Endothelial cell of umbilical vein (primary cell): ENCODE results near the gene ACTMAP. TPM values are rescaled to one million over a fixed set of nuclear protein-coding genes. Genes with fewer than 3 reads are reported as not detected.

Source experiments
- Bru-seq: library from RNA; stranded (reverse); fragments of 400-500 nt; gene quantifications from one replicate; lab custom pipeline; 2021; lab: Mats Ljungman, UMichigan
- BruChase-seq, 2 experiments: library from RNA; stranded (reverse); fragments of 400-500 nt; gene quantifications; one replicate each; lab custom pipeline; 2021; lab: Mats Ljungman, UMichigan
- BruUV-seq: library from RNA; stranded (reverse); fragments of 400-500 nt; replicated peaks from 2 replicates; lab custom pipeline; 2021; lab: Mats Ljungman, UMichigan
- CTCF ChIA-PET: fragments of 300-600, 350-600 bp; sonication (Branson Sonifier 250); formaldehyde crosslinking; loops from one replicate; lab custom pipeline; 2021; ENCODE audit warnings: antibody characterized with exemption, inconsistent platforms; lab: Charles Lee
- POLR2A ChIA-PET: fragments of 300-600, 350-600 bp; sonication (Branson Sonifier 250); formaldehyde crosslinking; loops from one replicate; lab custom pipeline; 2021; ENCODE audit warnings: antibody characterized with exemption, inconsistent platforms; lab: Charles Lee
- DNase-seq: peaks from one replicate; pipeline ENCODE4 v3.0.0-alpha.2; 2011; ENCODE audit warnings: low read depth, low spot score
- FAIRE-seq: peaks from 2 replicates; lab custom pipeline; 2011; peaks lifted over from hg19 to GRCh38; lab: Jason Lieb, UNC
- H2AFZ ChIP-seq: 2 replicates; pipeline ENCODE4 v1.6.0; 2012; ENCODE audit warnings: low read depth, low read length, control low read depth, inconsistent platforms
- H3K27ac ChIP-seq: 2 replicates; pipeline ENCODE4 v1.5.1; 2011; ENCODE audit warnings: low read depth, mild to moderate bottlenecking, control low read depth, low read length, moderate library complexity; ENCODE audit not compliant: insufficient read depth
- H3K27me3 ChIP-seq, 2 experiments: 2 replicates each; pipeline versions ENCODE4 v1.6.0 to v1.6.1; 2011; ENCODE audit warnings: low read length in 2 of 2, mixed read lengths in 1 of 2; ENCODE audit not compliant: control insufficient read depth in 2 of 2, insufficient read depth in 2 of 2
- H3K36me3 ChIP-seq, 2 experiments: 2 replicates in 1 of 2; 3 replicates in 1 of 2; pipeline ENCODE4 v1.5.1; 2011; ENCODE audit warnings: low read length in 2 of 2, mild to moderate bottlenecking in 1 of 2, moderate library complexity in 1 of 2; ENCODE audit not compliant: control insufficient read depth in 2 of 2, insufficient read depth in 2 of 2; ENCODE audit errors: extremely low read depth in 1 of 2
- H3K4me1 ChIP-seq: 3 replicates; pipeline ENCODE4 v1.5.1; 2011; ENCODE audit warnings: mild to moderate bottlenecking, low read length; ENCODE audit not compliant: control insufficient read depth, insufficient read depth; ENCODE audit errors: extremely low read depth
- H3K4me2 ChIP-seq: 2 replicates; pipeline ENCODE4 v1.6.1; 2011; ENCODE audit warnings: low read length, control low read depth, mixed read lengths; ENCODE audit not compliant: insufficient read depth
- H3K4me3 ChIP-seq, 3 experiments: fragments of 200-600 bp in 1 of 3; sonication (generic), shearing (Covaris generic) in 1 of 3; replicated peaks in 1 of 3; 2 replicates each; pipeline ENCODE4 v1.5.1; 2011 to 2016; ENCODE audit warnings: control low read depth in 3 of 3, low read length in 3 of 3, mild to moderate bottlenecking in 2 of 3, inconsistent platforms in 1 of 3, low read depth in 1 of 3, moderate library complexity in 1 of 3; ENCODE audit not compliant: insufficient read depth in 1 of 3
- H3K79me2 ChIP-seq: 2 replicates; pipeline ENCODE4 v1.6.0; 2012; ENCODE audit warnings: low read length, inconsistent platforms; ENCODE audit not compliant: control insufficient read depth, insufficient read depth
- H3K9ac ChIP-seq: replicated peaks from 2 replicates; pipeline ENCODE3; 2011; ENCODE audit warnings: low read length, control low read depth; ENCODE audit not compliant: insufficient read depth; ENCODE audit errors: extremely low read depth
- H3K9me1 ChIP-seq: replicated peaks from 3 replicates; pipeline ENCODE4 v1.6.0; 2011; ENCODE audit warnings: mild to moderate bottlenecking, low read length; ENCODE audit not compliant: control insufficient read depth, insufficient read depth; ENCODE audit errors: extremely low read depth
- H3K9me3 ChIP-seq: replicated peaks from 2 replicates; pipeline ENCODE4 v1.5.1; 2012; ENCODE audit warnings: low read length, inconsistent platforms; ENCODE audit not compliant: control insufficient read depth, insufficient read depth
- H4K20me1 ChIP-seq: replicated peaks from 2 replicates; pipeline ENCODE3; 2011; ENCODE audit warnings: mild to moderate bottlenecking, low read length; ENCODE audit not compliant: control insufficient read depth, insufficient read depth; ENCODE audit errors: extremely low read depth
- EZH2 ChIP-seq: IDR thresholded peaks from 2 replicates; pipeline ENCODE4 v1.6.1; 2012; ENCODE audit warnings: borderline replicate concordance, low read depth, mild to moderate bottlenecking, moderate library complexity, low read length, inconsistent platforms; ENCODE audit not compliant: severe bottlenecking
- FOS ChIP-seq: IDR thresholded peaks from 2 replicates; pipeline ENCODE4 v1.6.1; 2011; ENCODE audit warnings: mild to moderate bottlenecking, low read length, moderate library complexity, borderline replicate concordance; ENCODE audit not compliant: insufficient read depth
- GATA2 ChIP-seq: IDR thresholded peaks from 2 replicates; pipeline ENCODE4 v1.7.0; 2011; ENCODE audit warnings: low read depth, mild to moderate bottlenecking, moderate library complexity, mixed read lengths, low read length; ENCODE audit not compliant: insufficient read length, insufficient read depth
- JUN ChIP-seq: IDR thresholded peaks from 2 replicates; pipeline ENCODE4 v1.6.1; 2011; ENCODE audit warnings: borderline replicate concordance, low read depth; ENCODE audit not compliant: insufficient read length, insufficient read depth
- MAX ChIP-seq: IDR thresholded peaks from 2 replicates; pipeline ENCODE4 v1.6.1; 2011; ENCODE audit not compliant: insufficient read depth, insufficient read length
- MYC ChIP-seq: IDR thresholded peaks from one replicate; pipeline ENCODE4 v1.6.1; 2011; ENCODE audit warnings: mild to moderate bottlenecking, low read depth, low read length
- POLR2A ChIP-seq: IDR thresholded peaks from 2 replicates; pipeline ENCODE4 v1.6.1; 2012; ENCODE audit warnings: low read depth, mild to moderate bottlenecking, control low read depth, low read length
- POLR2AphosphoS5 ChIP-seq: IDR thresholded peaks from 2 replicates; pipeline ENCODE4 v1.6.1; 2012; ENCODE audit warnings: low read depth, mild to moderate bottlenecking, control low read depth, low read length, moderate library complexity; ENCODE audit not compliant: insufficient read depth
- dilution Hi-C: fragments of 300-500 bp; cut with MboI; formaldehyde crosslinking; loops from one replicate; pipeline ENCODE4 v1.15.0; 2019; ENCODE audit warnings: low sequenced_read_pairs; ENCODE audit not compliant: extremely low pct_ligation_motif_present
- intact Hi-C: fragments of 100-400 bp; cut with micrococcal nuclease; formaldehyde crosslinking; loops from one replicate; pipeline ENCODE4 v1.10.0; 2022
- long read RNA-seq: library from polyadenylated mRNA; stranded (forward); transcript quantifications from one replicate; pipeline ENCODE4 v2.0.0, GENCODE V29; 2021
- polyA minus RNA-seq, 3 experiments: library from RNA; depleted of rRNA, polyadenylated mRNA; stranded (reverse); fragments of >200 nt; gene quantifications; 1 replicate in 1 of 3; 2 replicates in 2 of 3; pipeline ENCODE4 v1.2.3, GENCODE V29; 2011
- polyA plus RNA-seq, 4 experiments: library from polyadenylated mRNA; depleted of rRNA in 3 of 4; stranded (reverse) in 3 of 4; unstranded in 1 of 4; fragments of >200 nt; gene quantifications; 2 replicates each; pipeline versions ENCODE4 v1.2.1 to v1.2.3, GENCODE V29; 2011 to 2012; ENCODE audit warnings: missing spikeins in 1 of 4
- total RNA-seq: library from RNA; stranded (reverse); gene quantifications from 2 replicates; pipeline ENCODE4 v1.2.3, GENCODE V29; 2021
- TF ChIP-seq, protein P1 (sequence below), 2 donors: IDR thresholded peaks; 1 replicate in 1 of 2; 2 replicates in 1 of 2; pipeline ENCODE4 v1.5.1; 2011; ENCODE audit warnings: low read length in 2 of 2, mild to moderate bottlenecking in 2 of 2, moderate library complexity in 2 of 2, control low read depth in 1 of 2, inconsistent platforms in 1 of 2, low read depth in 1 of 2; ENCODE audit not compliant: insufficient read depth in 1 of 2; ENCODE audit errors: extremely low read depth in 1 of 2

Gene ACTMAP, protein sequence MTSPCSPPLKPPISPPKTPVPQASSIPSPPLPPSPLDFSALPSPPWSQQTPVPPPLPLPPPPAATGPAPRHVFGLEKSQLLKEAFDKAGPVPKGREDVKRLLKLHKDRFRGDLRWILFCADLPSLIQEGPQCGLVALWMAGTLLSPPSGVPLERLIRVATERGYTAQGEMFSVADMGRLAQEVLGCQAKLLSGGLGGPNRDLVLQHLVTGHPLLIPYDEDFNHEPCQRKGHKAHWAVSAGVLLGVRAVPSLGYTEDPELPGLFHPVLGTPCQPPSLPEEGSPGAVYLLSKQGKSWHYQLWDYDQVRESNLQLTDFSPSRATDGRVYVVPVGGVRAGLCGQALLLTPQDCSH
- total RNA-seq, result 7.7 and 9.1 TPM in 2 replicates
- 5.2 and 5.3 TPM in 2 replicates for polyA plus RNA-seq
- polyA plus RNA-seq (2011; cell fraction: cytosol; rRNA removed), result 3.5 and 3.9 TPM in 2 replicates
- 5.9 and 7.6 TPM in 2 replicates for polyA plus RNA-seq (2011; cell fraction: nucleus; rRNA removed)
- 3.6 and 4.4 TPM in 2 replicates for polyA plus RNA-seq (2012)
- polyA minus RNA-seq, result 1.4 and 4.1 TPM in 2 replicates
- polyA minus RNA-seq (2011; cell fraction: cytosol; rRNA and poly(A)+ RNA removed), result 7.4 TPM
- 1.7 and 1.8 TPM in 2 replicates for polyA minus RNA-seq (2011; cell fraction: nucleus; rRNA and poly(A)+ RNA removed)
- percentile 43 among the genes with signal in this experiment for Bru-seq, nascent RNA
- BruChase-seq, experiment 1, labeled RNA remaining after a 6-hour chase, result percentile 56 among the genes with signal in this experiment
- BruChase-seq, experiment 2, labeled RNA remaining after a 2-hour chase, result percentile 44 among the genes with signal in this experiment
- long read RNA-seq, partial matches to known transcripts, result 1 of 11 reads
- long read RNA-seq, other reads (novel, unspliced or antisense), result 4 of 11 reads

DNA sequence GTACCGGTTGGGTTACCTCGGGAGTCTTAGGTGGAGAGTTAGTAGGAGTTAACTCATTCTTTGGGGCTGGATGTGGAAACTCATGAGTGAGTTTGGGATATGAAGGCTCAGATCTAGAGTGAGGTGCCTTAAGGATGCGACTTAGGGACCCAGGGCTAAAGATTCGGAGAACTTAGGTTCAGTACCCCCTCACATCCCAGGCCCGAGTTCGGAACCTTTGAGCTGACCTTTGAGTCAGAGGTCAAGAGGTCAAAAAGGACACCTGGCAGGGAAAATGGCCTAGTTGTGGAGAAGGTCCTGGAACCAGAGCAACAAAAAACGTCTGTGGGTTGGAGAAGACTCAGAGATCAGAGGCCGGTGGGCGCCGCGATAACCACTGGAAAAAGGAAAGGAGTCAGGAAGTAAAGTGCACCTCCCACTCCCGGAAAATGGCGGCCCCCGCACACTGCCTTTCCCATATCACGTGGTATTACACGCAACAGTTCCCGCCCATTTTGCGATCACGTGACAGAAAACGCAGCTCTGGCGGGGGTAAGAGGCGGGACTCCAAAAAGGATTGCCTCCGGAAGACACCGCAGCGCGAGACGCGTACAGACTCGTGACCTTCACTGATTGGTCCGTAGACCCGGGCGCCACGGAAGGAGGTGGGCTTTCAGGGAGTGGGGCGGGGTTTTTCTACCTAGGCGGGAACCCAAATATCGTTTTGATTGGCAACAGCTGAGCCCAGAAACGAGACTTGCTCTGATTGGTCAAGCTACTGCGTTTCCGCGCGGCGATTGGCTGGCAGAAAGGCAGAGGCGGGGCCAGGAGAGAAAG, at the start of gene ACTMAP:
TSS of gene ACTMAP (minus strand) at position 420 of the 816 bp plus-strand sequence. CDS start 674 bp downstream, outside the sequence.
- POLR2A ChIA-PET, result interaction anchor here (0.9 to 2.4 kb wide), 6 partner anchors 28 to 104 kb away, joined by 3 to 17 read pairs (median 5); partner anchors contain the start of genes COQ8B, EGLN2, ITPKC and RAB4B
- Histone ChIP-seq H2AFZ (peak within 1 kb of the TSS; percentile 67), H3K4me1 (peaks cover 28% of the 10 kb centered on the region), H3K36me3 (no peaks in the 10 kb centered on the region), H4K20me1 (no peaks in the 10 kb centered on the region), H3K79me2 (peaks cover 40% of the 10 kb centered on the region), H3K9ac (peak within 1 kb of the TSS; percentile 98), H3K9me3 (no peaks in the 10 kb centered on the region), H3K4me3 (peak within 1 kb of the TSS; percentile 56 to 86 (median 73)), H3K27me3 (no peaks in the 10 kb centered on the region), H3K9me1 (no peaks in the 10 kb centered on the region), H3K4me2 (peak within 1 kb of the TSS; percentile 85), H3K27ac (peak within 1 kb of the TSS; percentile 94)
- CTCF ChIA-PET, result interaction anchor here (0.7 to 2.0 kb wide), 10 partner anchors 27 to 87 kb away, joined by 3 to 22 read pairs (median 6); partner anchors contain the start of genes COQ8B, EGLN2, ITPKC and RAB4B
- peak; percentile 98 for FAIRE-seq
- dilution Hi-C loops, result no loop called here
- intact Hi-C loops, result loop anchor here (1.0 kb wide), 5 partner anchors 33 to 87 kb away; partner anchors contain the start of genes ITPKC and NUMBL
- peak; percentile 100 for DNase-seq
- TF ChIP-seq EZH2 (no peak), JUN (no peak), POLR2A (peak; percentile 76), MAX (peak; percentile 98), MYC (peak; percentile 41), FOS (no peak), GATA2 (no peak), POLR2AphosphoS5 (peak; percentile 78)
- TF ChIP-seq, protein P1, sequence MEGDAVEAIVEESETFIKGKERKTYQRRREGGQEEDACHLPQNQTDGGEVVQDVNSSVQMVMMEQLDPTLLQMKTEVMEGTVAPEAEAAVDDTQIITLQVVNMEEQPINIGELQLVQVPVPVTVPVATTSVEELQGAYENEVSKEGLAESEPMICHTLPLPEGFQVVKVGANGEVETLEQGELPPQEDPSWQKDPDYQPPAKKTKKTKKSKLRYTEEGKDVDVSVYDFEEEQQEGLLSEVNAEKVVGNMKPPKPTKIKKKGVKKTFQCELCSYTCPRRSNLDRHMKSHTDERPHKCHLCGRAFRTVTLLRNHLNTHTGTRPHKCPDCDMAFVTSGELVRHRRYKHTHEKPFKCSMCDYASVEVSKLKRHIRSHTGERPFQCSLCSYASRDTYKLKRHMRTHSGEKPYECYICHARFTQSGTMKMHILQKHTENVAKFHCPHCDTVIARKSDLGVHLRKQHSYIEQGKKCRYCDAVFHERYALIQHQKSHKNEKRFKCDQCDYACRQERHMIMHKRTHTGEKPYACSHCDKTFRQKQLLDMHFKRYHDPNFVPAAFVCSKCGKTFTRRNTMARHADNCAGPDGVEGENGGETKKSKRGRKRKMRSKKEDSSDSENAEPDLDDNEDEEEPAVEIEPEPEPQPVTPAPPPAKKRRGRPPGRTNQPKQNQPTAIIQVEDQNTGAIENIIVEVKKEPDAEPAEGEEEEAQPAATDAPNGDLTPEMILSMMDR (IDR thresholded peaks at IDR 0.05; ENCODE audit: extremely low read depth in 1 of 2, insufficient read depth in 1 of 2, low read depth in 1 of 2, low read length in 2 of 2), result no peak
- BruUV-seq, result TSS peak; percentile 94
